NCI-H345 (cell line): Measurements from ENCODE around the gene SLC25A5.

Experiments
- DNase-seq: peaks from one replicate; lab custom pipeline; 2025; lab: John Stamatoyannopoulos, UW

Gene SLC25A5

DNA sequence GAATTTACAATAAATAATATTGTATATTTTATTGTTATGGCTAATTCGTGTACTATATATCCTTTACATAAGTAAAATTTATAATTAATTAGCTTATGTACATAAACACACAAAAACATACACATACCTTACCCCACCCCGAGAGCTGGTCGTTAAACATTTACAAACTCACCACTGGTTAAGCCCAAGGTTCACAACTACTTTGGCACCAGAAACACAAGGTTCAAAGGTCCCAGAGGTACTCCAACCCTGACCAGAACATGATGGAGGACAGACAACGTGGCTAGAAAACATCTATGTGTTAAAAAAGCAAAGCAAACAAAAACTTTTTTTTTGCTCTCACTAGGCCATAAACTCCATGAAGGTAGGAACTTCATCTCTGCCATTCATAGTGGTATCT lies 37.7 kb downstream of the SLC25A5 start:
- DNase-seq, result no peak

DNA sequence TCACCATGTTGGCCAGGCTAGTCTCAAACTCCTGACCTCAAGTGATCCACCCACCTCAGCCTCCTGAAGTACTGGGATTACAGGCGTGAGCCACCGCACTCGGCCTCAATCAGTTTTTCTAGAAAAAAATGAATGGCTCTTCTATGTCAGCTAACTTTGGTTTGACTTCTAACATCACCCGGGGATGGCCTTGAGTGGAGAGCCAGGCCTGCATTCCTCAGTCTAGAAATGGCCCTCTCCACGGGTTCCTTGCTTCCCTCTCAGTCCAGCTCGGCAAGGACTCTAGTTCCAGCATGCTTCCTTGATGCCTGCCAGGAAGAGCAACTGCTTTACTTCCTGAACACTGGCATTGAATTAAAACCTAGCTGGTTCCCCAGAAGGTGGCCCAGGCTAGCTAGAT lies 39.0 kb downstream of the SLC25A5 start:
- no peak for DNase-seq

DNA sequence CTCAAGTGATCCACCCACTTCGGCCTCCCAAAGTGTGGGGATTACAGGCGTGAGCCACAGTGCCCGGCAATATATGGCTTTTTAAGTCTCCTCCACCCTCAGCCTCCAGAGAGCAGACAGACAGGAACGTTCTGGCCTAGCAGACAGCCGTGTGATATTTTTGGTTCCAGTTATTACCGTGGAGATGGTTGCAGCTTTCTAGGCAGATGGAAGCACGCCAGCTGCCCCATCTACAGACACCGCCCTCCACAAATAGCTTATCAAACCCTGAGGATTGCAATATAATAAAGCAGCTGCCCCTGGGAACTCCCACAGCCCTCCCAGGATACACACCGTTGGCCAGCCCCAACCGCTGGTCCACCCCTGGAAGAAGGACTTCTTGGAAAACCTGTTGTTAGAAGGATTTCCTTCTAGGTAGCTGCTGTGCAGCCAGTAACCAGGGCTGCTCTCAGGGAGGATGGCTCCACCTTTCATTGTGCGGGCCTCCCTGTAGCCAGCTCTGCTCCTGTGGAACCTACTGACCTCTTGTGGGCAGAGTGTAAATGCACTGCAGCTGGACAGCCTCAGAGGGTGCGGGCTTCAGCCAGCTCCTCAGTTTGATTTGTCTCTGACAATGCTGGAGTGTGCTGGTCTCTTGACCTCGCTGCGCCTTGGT lies 44.0 kb downstream of the SLC25A5 start:
- DNase-seq, result peak; percentile 73

DNA sequence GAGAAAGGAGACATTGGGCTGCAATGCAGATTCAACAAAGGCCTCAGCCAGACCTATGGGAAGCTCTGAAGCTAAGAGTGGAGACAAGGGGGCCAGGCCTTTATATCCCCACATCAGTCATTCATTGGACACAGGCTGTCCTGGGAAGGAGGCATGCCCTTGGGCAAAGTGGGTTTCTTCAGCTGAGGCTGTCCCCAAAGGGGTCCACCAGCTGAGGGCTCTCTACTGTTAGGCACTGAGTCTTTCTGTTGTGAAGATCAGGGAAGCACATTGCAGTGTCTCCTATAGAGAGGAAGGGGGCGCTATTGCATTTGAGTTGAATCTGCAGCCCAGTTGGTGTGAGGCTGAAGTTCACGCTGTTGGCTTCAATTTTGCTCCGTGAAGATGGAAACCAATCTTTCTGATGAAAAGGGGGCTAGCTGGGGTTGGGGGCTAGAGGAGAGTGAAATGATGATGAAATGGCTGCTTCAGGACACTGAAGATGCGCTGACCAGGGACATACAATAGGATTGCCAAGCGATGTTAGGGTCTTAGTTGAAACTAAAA lies 48.0 kb downstream of the SLC25A5 start:
- DNase-seq, result peak; percentile 53

GRCh38 chrX:119518371-119518770 lies 50.1 kb downstream of the SLC25A5 start:
- DNase-seq, result no peak
